GM06990 (cell line): Measurements from ENCODE around the gene CEP55.

Source experiments
- DNase-seq: peaks from one replicate; pipeline ENCODE4 v3.0.0-alpha.2; 2011; ENCODE audit not compliant: insufficient read length; ENCODE audit errors: extremely low read depth
- H3K27me3 ChIP-seq: replicated peaks from 2 replicates; pipeline ENCODE4 v1.6.0; 2011; ENCODE audit warnings: low read length; ENCODE audit not compliant: control insufficient read depth, insufficient read depth
- H3K36me3 ChIP-seq: 2 replicates; pipeline ENCODE4 v1.5.1; 2011; ENCODE audit warnings: low read length; ENCODE audit not compliant: control insufficient read depth, insufficient read depth
- H3K4me3 ChIP-seq: replicated peaks from 2 replicates; pipeline ENCODE4 v1.5.1; 2011; ENCODE audit warnings: low read depth, mild to moderate bottlenecking, control low read depth, low read length
- TF ChIP-seq, protein P1 (sequence below): IDR thresholded peaks from 2 replicates; pipeline ENCODE4 v1.5.1; 2011; ENCODE audit warnings: low read length, control low read depth, mild to moderate bottlenecking, inconsistent platforms; ENCODE audit not compliant: insufficient read depth, poor library complexity, severe bottlenecking

Gene CEP55

DNA sequence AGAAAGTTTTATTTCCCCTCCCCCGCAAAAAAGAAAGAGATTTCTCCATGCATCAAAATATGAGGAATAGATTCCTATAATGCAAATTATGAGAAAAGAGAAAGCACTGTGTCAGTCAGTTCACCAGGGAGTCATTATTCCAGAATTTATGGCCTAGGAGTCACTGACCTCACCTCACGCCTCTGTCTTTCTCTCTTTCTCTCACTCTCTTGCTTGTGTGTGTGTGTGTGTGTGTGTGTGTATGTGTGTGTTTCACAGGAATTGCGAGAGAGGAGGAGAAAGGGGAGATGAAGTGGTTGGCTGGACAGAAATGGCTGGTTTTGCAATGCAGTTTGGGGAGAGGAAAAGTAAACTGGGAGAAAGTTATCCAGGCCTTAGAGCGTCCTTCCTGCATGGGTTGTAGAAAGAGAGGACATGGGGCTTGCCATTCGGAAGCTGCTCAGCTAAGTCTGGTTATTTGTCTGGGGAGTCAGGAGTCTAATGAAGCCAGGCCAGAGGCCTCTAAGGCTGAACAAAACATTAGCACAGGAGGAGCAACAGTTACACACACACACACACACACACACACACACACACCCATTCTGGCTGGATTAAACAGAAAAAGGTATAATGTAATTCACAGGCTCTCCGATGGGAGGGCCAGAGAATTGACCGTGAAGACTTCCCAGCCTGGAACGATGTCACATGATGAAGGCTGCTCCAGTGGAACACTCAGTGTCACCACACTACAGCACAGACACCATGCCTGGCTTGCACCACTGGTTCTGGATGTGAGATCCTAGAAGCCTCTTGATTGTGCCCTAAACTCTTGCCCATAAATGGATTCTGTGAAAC lies 57.3 kb downstream of the CEP55 start:
- Histone ChIP-seq H3K27me3 (no peaks in the 10 kb centered on the region; the same call in 1 of the 2 replicates), H3K36me3 (no peaks in the 10 kb centered on the region), H3K4me3 (no peak overlapping the region)
- TF ChIP-seq, protein P1, sequence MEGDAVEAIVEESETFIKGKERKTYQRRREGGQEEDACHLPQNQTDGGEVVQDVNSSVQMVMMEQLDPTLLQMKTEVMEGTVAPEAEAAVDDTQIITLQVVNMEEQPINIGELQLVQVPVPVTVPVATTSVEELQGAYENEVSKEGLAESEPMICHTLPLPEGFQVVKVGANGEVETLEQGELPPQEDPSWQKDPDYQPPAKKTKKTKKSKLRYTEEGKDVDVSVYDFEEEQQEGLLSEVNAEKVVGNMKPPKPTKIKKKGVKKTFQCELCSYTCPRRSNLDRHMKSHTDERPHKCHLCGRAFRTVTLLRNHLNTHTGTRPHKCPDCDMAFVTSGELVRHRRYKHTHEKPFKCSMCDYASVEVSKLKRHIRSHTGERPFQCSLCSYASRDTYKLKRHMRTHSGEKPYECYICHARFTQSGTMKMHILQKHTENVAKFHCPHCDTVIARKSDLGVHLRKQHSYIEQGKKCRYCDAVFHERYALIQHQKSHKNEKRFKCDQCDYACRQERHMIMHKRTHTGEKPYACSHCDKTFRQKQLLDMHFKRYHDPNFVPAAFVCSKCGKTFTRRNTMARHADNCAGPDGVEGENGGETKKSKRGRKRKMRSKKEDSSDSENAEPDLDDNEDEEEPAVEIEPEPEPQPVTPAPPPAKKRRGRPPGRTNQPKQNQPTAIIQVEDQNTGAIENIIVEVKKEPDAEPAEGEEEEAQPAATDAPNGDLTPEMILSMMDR = no peak
- no peak for DNase-seq

DNA sequence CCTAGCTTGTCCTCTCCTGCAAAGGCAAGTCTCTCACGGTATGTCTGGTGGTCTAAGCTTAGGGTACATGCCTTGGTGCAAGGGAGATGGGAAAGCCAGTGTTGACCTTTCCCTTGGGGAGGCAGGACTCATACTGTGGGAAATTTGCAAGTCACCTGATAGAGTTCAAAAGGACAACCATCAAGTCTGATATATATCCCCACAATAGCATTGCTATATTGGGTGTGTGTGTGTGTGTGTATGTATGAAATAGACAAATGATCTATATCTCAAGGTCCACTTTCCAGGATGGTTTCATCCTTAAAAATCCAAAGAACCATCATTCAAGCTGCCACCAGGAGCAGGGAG lies 57.9 kb downstream of the CEP55 start:
- Histone ChIP-seq H3K36me3 (no peaks in the 10 kb centered on the region), H3K4me3 (no peak overlapping the region), H3K27me3 (no peaks in the 10 kb centered on the region; the same call in 1 of the 2 replicates)
- DNase-seq = no peak
- TF ChIP-seq, protein P1 = no peak

DNA sequence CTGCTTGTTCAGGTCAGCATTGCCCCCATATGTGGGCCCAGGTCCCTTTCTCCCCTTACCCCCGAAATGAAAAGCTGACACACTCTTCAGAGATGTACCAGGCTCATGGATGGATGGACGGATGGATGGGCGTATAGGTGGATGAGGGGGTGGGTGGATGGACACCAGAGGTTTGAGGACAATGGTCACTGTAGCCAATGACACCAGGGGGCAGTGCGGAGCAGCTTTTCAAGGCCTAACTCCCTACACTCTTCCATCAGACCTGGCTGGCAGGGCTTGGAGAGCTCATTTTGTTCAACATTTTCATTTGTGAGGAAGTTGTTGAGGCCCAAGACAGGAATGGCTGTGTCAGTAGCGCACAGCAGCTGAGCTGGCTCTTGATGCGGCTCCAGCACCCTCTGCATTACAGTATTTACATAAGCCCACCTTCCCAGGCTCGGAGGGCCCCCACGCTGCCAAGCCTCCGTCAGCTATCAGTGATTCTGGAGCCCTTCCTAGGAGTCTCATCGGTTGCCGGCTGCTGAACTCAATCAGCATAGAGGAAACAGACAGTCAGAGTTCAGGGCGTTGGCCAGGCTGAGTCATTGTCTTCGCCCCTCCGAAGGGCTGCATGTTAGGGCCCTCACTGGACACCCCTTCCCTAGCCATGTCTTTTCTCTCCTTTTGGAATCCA lies 58.5 kb downstream of the CEP55 start:
- no peak for DNase-seq
- Histone ChIP-seq H3K27me3 (no peaks in the 10 kb centered on the region; the same call in 1 of the 2 replicates), H3K36me3 (no peaks in the 10 kb centered on the region), H3K4me3 (no peak overlapping the region)
- TF ChIP-seq, protein P1 = peak; percentile 73

DNA sequence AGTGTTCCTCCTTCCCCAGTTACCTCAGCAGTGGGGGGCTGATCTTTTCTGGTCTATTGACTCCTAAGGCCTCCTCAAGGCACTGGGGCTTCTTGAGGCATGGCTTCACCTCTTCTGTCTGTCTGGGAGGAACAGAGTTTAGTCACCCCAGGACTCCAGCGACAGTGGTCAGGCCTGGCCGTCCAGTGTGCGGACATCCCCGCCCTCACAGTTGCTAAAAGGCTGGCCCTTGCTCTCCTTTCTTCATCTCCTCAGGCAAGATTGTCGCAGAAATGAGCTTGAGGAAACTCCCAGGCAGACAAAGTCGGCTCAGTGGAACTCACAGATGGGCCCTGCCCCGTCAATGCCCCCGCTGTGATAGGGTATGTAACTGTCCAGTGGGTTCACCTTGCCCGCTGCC lies 63.1 kb downstream of the CEP55 start:
- TF ChIP-seq, protein P1 = no peak
- Histone ChIP-seq H3K27me3 (no peaks in the 10 kb centered on the region), H3K4me3 (no peak overlapping the region), H3K36me3 (no peaks in the 10 kb centered on the region)
- DNase-seq = no peak

DNA sequence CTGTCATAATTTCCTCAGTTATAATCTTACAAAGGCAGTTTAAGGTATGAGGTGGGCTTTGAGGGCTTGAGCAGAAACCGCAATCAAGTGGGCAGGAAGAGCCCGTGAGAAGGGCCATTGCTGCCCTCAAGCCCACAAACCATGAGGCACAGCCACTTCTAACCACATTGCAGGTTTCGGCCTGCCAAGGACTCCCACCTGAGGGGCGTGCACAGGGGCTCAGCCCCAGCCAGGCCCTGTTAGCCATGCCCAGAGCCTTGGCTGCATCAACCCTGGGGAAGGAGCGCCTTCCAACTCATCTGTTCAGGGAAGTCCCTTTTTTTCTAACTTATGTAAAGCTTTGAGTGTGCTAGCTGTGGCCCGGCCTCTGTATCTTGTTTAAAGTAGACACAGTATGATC lies 64.1 kb downstream of the CEP55 start:
- no peaks in the 10 kb centered on the region for H3K27me3 ChIP-seq
- H3K4me3 ChIP-seq = no peak overlapping the region
- no peak for DNase-seq
- H3K36me3 ChIP-seq = no peaks in the 10 kb centered on the region
- TF ChIP-seq, protein P1 = no peak
